Bronchial epithelial cell (primary cell): ENCODE measurements around the gene FARS2. TPM values are rescaled to one million over a fixed set of nuclear protein-coding genes. Genes with fewer than 3 reads are reported as not detected.

Experiments used
- DNase-seq: peaks from one replicate; pipeline ENCODE4 v3.0.0-alpha.2; 2010; ENCODE audit warnings: low read depth
- FAIRE-seq: peaks from 2 replicates; lab custom pipeline; 2011; peaks lifted over from hg19 to GRCh38; lab: Jason Lieb, UNC
- H3K27me3 ChIP-seq: 2 replicates; pipeline ENCODE4 v1.5.1; 2011; ENCODE audit warnings: low read length; ENCODE audit not compliant: control insufficient read depth, insufficient read depth
- H3K36me3 ChIP-seq: 2 replicates; pipeline ENCODE4 v1.5.1; 2011; ENCODE audit warnings: low read length; ENCODE audit not compliant: control insufficient read depth, insufficient read depth
- H3K4me3 ChIP-seq: 2 replicates; pipeline ENCODE4 v1.5.1; 2011; ENCODE audit warnings: mild to moderate bottlenecking, low read depth, low read length, control low read depth
- CTCF ChIP-seq: IDR thresholded peaks from 2 replicates; pipeline ENCODE4 v1.5.1; 2011; ENCODE audit warnings: mild to moderate bottlenecking, moderate library complexity, low read length, control low read depth, inconsistent platforms; ENCODE audit not compliant: insufficient read depth, severe bottlenecking
- total RNA-seq: library from RNA; depleted of rRNA; stranded (reverse); fragments of >200 nt; gene quantifications from 2 replicates; pipeline ENCODE4 v1.2.1, GENCODE V29; 2014

The FARS2 gene
- total RNA-seq, 1 donor from 2014 or later = 27.4 TPM

DNA sequence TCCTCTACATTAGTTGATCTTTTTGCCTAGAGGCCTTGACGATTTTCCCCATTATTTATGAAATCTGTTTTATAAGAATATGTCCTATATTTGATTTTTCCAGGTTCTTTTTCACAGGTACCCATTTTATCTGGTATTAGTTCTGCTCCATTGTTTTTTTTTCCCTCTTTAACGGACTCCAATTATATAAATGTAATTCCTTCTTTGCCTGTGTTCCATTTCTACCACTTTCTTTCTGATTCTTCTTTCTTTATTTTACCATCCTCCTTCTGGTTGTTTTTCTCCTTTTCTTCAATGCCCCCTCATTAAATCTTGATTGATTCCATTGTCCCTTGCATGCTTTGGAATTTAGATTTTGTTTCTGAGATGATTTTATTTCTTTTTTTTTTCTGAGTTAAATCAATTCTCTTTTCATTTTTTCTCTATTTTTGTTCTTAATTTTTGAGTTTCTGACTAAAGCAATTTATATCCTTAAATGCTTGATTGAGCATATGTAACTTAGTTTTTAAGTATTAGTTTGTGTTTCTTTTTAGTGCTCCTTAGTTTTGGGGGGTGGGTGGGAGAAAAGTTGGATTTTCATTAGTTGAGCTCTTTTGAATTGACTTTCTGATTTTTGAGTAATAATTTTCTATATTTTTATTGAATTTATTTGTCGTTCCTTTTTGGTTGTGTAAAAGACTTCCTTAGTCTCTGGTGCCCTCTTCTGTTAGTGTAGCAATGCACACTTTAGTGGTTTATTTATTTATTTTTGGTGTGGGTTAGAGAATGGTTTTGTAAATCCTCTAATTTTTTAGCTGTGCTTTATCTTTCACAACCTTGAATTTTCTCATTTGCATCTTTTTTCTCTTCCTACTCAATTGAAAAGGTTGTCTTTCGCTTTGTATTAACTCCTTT is 140.8 kb downstream of the FARS2 start:
- no peak overlapping the region for H3K4me3 ChIP-seq
- FAIRE-seq (no peak), DNase-seq (peak; percentile 32)
- H3K27me3 ChIP-seq = no peaks in the 10 kb centered on the region
- peak; percentile 28 for TF ChIP-seq CTCF
- no peaks in the 10 kb centered on the region for H3K36me3 ChIP-seq

GRCh38 chr6:5403076-5403475 is 141.8 kb downstream of the FARS2 start:
- DNase-seq (peak; percentile 40), FAIRE-seq (no peak)
- no peaks in the 10 kb centered on the region for H3K27me3 ChIP-seq
- H3K4me3 ChIP-seq = no peak overlapping the region
- no peak for TF ChIP-seq CTCF
- no peaks in the 10 kb centered on the region for H3K36me3 ChIP-seq

GRCh38 chr6:5403609-5404008 is 142.3 kb downstream of the FARS2 start:
- no peak overlapping the region for H3K4me3 ChIP-seq
- TF ChIP-seq CTCF = no peak
- H3K36me3 ChIP-seq = no peaks in the 10 kb centered on the region
- H3K27me3 ChIP-seq = no peaks in the 10 kb centered on the region
- DNase-seq (peak; percentile 58), FAIRE-seq (no peak)

GRCh38 chr6:5405976-5406375 is 144.7 kb downstream of the FARS2 start:
- H3K36me3 ChIP-seq = no peaks in the 10 kb centered on the region
- no peak for TF ChIP-seq CTCF
- no peak overlapping the region for H3K4me3 ChIP-seq
- DNase-seq = no peak
- no peaks in the 10 kb centered on the region for H3K27me3 ChIP-seq
- no peak for FAIRE-seq

DNA sequence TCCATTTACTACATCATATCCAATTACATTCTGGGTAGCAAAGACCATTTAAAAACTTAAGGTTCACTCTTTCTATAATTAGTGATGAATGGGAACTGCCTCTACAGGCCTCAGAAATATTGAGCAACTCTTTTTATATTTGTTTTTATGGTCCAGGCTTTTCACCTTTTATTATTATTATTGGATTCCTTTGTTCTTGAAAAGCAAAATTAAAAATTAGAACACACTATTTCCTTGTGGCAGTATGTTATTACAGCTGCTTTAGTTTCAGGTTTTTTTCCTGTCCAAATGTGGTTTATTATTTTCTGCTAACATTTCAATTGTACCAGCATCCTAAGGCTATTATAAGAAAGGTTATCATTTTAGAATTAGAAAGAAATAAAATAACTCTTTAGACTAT is 150.1 kb downstream of the FARS2 start:
- H3K4me3 ChIP-seq = no peak overlapping the region
- FAIRE-seq (no peak), DNase-seq (no peak)
- no peaks in the 10 kb centered on the region for H3K27me3 ChIP-seq
- H3K36me3 ChIP-seq = no peaks in the 10 kb centered on the region
- no peak for TF ChIP-seq CTCF
